ENCODE results near the gene E2F4.

The E2F4 gene, protein sequence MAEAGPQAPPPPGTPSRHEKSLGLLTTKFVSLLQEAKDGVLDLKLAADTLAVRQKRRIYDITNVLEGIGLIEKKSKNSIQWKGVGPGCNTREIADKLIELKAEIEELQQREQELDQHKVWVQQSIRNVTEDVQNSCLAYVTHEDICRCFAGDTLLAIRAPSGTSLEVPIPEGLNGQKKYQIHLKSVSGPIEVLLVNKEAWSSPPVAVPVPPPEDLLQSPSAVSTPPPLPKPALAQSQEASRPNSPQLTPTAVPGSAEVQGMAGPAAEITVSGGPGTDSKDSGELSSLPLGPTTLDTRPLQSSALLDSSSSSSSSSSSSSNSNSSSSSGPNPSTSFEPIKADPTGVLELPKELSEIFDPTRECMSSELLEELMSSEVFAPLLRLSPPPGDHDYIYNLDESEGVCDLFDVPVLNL

DNA sequence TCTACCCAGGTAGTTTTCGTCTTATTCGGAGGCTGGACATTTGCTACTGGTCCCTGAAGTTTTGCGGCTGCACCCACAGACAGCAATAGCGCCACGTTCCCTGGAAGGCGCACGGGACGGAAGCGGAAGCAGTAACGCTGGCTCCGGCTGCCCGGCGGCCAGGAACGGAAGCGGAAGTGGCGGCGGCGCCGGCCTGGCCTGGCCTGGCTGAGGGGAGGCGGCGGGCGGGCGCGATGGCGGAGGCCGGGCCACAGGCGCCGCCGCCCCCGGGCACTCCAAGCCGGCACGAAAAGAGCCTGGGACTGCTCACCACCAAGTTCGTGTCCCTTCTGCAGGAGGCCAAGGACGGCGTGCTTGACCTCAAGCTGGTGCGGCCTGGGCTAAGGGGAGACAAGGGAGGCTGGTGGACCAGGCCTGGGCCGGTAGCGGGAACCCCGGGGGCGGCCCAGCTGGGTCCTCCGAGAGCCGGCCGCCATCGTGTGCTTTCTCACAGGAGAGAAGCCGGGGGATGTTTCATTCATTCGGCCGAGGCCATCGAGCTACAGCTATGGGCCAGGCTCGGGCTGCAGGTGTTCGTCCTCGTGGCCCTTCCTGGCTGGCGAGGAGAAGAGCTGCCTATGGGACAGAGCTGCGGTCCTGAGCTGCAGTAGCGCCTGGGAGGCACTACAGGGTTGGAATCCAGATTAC, at the start of gene E2F4:
Gene E2F4, plus strand, starts transcription at position 161 of the 687 bp plus-strand sequence. Its CDS starts 73 bp downstream, at position 234.
- peak; percentile 77 for DNase-seq (ENCODE audit: low read depth)

DNA sequence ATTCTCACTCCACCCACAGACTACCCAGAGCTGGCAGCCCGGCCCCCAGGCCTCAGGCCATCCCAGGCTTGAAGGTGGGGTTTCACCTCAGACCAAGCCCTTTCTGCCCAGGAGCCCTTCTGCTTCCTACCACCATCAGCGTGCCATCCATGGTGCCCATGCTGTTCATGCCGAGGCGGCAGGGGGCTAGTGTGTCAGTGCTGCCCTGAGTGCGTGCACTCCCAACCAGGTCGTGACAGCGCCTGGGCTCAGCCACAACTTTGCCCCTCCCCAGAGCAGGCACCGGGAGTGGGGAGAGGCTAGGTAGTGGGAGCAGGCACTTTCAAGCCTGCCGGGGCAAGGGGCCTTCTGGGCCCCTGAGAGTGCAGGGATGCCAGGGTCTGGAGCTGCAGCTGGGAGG, 49.6 kb upstream of the E2F4 start:
- no peak for DNase-seq (ENCODE audit: low read depth)

DNA sequence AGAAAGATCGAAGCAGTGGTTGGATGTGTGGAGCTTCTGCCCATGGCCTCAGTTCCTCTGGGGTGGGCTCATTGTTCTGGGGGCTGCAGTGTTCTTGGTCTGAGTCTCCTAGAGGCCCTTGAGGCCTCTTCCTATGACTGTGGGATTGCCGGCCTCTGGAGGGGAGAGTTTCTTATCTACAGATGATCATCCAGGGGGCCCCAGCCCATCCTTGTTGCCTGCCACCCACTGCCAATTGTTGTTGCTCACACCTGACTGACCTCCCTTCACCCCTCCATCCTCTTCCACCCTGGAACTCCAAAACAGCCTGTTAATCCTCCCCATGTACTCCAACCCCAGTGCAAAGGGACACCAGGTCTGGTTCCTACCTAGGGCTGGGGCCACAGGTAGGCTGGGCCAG, 47.0 kb upstream of the E2F4 start:
- no peak for DNase-seq (ENCODE audit: low read depth)

DNA sequence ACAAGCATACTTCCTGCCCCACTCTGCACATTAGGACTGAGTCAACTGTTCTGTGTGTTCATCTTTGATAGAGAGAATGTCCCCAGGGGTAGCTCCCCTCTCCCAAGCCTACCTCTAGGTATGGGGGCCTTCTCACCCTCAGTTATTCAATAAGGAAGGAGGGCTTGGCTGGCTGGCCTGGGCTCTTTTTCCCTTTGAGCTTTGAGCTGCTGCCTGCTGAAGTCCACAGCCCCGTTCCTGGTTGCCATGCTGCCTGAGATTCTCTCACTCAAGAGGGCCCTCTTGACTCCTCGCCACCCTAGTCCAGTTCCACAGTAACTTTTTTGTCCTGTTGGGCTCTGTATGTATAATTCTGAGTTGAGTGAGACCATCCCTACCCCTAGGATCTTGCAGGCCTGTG, 46.2 kb upstream of the E2F4 start:
- no peak for DNase-seq (ENCODE audit: low read depth)

DNA sequence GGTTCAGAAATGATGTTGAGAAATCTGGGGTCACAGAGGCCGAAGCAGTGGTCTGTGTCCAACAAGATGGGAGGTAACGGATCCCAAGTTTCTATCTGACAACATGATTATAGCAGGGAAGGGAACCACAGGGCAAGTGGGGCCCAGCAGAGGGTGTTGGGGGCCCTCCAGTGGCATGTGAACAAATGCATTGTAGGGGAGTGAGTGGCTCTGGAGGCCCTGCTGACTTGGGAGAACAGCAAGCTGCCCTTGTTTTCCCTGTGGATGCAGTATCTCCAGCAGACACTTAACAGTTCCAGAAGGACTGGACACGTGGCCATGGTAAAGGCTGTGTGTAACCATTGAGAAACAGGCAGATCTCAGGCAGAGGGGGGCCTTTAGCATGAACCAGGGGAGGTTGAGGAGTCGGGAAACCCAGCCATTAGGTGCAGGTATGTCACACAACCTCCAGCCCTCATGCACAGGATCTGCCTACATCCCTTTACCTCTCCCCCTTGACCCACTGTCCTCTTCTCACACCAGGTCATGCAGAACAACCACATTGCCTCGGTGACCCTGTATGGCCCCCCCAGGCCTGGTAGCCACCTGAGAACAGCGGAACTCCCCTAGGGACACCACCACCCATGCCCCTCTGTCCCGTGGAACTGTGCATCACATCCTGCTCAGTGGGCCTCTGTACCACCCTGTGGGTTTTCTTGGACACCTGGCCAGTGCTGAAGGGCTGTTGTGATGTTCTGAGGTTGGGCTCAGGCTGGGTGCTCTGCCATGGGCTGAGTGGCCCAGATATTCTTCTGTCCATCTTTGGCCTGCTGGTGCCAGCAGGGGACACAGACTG, 45.2 kb upstream of the E2F4 start:
- no peak for DNase-seq (ENCODE audit: low read depth)

DNA sequence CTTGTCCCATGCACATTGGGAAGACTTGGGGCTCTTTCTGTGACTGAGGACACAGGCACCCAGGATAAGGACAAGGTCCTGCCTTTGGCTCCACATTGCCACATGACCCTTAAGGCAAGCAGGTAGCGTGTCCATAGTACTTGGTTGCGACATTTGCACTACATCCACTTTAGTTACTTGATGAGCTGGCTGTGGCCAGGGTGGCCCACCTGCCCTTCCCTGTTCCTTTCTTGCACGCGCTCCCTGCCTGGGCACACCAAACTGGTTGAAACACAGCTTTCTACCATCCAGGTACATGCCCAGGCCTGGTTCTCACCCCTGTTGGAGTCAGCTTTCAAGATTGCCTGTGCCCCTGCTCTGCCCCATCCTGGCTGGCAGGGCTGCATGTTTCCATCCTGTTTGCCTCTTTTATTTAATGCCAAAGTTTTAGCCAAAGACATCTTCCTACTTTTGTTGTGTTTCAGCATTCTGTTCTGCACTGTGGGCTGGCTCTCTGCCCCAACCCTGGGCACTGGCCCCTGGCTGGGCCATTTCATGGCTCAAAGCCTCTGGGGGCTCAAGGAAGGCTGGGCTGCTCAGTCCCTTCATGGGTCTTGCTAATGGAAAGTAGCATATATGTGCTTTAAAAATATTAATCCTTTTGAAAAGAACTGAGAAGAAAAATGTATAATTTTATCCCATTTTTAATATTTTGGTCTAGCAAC, 44.4 kb upstream of the E2F4 start:
- no peak for DNase-seq (ENCODE audit: low read depth)

DNA sequence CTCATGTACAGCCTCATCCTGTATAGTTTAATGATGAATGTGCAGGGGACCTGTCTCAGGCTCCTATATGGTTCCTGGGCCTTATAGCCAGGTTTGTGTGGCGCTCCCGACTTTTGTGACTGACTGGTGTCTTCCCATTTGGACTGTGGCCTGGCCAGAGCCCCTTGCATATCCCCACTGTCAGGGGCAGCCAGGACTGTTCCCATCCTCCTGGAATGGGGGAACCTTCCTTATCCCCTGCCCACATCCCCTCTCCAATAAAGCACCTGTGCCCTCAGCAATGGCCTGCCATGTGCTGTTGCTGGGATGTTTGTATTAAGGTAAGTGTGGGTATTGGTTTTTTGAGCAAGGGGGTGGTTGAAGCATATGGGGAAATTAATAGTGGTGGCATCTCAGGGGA, 43.7 kb upstream of the E2F4 start:
- DNase-seq (ENCODE audit: low read depth) = no peak

DNA sequence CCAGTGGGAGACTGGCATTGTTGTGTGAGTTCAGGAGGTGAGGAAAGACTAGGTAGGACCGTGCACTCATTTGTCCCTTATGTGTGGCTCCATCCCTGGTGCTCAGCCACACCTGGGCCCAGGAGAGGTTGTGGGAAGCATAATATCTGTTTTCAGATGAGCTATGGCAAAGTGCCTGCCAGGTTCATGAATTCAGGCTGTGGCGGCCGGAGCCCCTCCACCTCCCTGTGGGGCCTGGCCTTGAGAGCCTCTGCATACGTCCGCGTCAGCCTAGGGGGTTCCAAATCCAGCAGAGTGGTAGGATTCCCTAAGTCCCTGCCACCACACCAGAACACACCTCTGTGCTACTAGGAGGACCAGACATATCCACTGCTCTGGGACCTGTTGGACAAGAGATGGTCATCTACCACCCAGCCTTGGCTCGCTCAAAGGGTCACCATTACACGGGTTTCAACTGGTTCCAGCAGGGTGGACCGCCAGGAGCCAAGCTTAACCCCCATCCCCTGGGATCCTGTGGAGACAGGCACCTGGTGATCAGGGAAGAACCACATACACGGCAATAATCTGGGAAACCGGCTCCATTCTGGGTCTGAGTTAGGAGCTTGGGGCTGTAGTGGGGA, 43.2 kb upstream of the E2F4 start:
- DNase-seq (ENCODE audit: low read depth) = no peak

DNA sequence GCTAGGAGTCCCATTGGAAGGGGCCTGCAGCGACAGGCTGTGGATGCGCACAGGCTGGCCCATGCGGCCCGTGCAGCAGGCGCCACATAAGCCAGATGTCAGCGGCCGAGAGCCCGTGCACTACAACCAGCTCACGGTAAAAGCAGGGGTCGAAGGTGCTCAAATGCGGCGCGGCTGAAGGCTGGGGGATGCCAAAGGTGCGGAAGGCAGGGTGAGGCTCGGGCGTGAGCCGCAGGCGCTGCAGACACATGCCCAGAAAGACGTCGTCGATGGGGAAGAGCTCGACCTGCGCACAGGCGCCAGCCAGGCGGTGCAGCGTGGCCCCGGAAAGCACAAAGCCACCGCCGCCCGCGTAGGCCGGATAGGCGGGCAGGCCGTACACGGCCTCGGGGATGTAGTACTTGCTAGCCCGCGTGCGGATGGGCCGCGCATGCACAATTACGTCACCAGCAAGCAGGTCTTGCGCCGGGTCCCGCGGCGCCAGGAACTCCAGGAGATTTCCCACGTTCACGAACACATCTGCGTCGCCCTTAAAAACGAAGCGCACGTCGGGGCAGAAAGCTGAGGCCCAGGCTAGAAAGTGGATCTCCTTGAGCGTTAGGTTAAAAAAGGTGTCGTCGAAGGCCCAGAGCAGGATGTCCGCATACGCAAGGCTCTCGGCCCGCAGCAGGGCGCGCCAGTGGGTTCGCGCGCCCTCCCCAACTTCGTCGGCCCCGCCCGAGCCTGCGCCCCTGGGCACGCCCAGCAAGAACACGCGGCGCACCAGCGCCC, 42.5 kb upstream of the E2F4 start:
- no peak for DNase-seq (ENCODE audit: low read depth)

DNA sequence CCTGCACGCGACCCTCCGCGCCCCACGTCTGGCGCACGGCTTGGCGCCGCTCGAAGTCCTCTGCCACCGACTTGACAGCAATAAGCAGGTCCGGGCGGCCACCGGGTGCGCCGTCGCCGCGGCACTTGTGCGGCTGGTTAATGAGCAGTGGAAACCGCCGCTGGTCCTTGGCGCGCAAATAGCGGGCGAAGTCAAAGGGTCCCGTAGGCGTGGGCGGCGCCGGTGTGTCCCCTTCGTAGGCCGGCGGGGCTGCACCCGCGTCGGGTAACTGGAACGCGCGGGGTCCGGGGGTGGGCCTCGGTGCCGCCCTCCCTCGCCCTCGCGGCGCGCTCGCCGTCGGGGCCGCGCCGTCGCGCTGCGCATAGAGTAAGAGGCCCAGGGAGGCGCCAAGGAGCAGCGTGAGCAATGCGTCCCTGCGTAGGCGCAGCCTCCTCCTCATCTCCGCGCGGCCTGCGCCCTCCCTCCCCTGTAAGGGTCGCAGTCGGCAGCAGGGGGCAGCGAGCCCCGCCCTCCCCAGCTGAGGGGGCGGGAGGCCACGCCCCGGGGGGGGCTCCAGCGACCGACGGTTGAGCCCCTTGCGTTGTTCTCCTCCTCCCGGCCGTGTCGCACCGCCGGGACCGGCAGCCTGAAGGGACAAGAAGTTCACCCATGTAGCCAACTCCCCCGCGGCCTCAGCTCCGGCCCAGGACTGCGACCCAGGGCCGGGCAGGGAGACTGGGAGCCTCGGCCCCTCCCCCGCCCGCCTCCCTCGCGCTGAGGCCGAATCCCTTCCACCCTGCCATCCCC, 41.7 kb upstream of the E2F4 start:
- DNase-seq (ENCODE audit: low read depth) = no peak

DNA sequence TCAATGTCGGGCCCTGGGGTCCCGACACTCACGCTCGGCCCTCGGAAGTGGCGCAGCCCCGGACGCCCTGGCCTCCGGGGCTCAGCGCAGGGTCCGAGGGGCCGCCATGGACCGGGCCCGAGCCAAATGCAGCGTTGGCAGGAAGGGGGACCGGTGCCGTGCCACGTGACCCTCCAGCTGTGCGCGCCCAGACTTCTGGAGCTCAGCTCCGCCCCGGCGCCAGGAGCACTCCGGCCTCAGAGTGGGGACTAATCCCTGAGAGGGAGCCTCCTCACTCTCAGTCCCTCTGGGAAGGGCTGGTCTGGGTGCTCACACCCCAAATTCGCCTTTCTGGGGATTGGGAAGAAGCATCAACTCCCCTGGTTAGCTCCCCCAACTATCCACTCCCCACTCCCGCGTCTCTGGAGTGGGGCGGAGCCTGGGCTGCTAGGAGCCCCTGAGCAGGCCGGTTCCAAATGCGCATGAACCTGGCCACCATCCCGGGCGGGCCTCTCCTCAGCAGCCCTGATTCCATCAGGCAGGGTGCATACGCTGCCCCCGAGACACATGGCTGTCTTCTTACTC, 41.0 kb upstream of the E2F4 start, which contains the start of gene B3GNT9:
Gene B3GNT9, minus strand, starts transcription at position 166 of the 564 bp plus-strand sequence. CDS start 513 bp downstream, outside the sequence.
- DNase-seq (ENCODE audit: low read depth) = no peak

DNA sequence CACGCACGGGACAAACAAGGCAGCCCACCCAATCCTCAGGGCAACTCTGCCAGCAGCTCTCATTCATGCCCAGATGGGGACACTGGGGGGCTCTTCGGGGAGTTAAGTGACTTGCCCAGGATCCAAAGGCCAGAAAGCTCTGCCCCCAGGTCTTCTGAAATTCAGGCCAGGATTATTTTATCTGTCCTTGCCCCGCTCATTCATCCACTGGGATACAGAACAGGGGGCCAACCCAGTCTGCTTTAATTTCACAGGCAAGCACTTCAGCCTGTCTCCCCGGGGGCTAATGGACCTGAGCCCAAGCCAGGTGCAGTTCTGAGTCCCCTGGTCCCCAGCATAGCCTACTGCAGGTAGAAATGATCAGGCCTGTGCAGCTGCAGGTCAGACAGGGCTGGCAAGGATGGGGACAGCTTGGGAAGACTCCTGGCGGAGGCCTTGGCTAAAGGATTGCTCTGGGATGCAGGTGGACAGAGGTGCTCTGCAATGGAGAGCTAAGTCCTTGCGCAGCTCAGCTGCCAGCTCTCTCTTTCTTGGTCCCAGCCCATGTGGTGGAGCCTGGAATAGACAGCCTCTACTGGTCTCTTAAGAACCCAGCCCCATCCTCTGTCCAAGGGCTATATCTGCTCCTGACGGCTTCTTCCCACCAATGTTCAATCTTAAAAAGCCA, 40.4 kb upstream of the E2F4 start:
- no peak for DNase-seq (ENCODE audit: low read depth)

DNA sequence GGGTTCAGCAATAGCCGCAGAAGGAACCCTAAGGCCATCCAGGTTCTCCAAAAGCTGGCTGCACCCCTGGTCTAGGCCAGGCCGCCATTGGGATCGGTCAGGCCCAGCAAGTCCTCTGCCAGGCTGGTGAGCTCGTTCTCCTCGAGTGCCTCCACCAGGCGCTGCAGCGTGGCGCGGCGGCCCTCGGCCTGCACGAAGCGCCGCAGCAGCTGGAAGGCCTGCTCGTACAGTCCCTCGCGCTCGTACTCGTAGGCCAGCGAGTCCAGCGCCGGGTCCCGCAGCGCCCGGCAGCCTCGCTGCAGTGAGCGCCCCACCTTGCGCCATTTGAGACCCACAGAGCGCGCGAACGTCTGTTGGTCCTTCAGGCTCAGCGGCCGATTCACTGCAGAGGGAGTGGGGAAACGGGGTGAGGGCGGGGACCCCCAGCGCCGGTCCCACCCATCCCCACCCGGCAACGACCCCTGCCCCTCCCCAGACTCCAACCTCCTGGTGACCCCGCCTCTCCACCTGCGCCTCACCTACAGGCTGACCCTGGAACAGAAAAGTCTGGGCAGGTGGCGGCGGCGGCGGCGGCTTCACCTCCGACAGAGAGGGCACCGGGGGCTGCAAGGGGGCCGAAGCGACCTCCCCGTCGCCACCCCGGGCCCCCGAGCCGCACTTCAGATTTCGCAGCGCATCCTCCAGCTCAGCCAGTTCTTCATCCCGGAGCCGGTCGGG, 37.2 kb upstream of the E2F4 start:
- DNase-seq (ENCODE audit: low read depth) = no peak

DNA sequence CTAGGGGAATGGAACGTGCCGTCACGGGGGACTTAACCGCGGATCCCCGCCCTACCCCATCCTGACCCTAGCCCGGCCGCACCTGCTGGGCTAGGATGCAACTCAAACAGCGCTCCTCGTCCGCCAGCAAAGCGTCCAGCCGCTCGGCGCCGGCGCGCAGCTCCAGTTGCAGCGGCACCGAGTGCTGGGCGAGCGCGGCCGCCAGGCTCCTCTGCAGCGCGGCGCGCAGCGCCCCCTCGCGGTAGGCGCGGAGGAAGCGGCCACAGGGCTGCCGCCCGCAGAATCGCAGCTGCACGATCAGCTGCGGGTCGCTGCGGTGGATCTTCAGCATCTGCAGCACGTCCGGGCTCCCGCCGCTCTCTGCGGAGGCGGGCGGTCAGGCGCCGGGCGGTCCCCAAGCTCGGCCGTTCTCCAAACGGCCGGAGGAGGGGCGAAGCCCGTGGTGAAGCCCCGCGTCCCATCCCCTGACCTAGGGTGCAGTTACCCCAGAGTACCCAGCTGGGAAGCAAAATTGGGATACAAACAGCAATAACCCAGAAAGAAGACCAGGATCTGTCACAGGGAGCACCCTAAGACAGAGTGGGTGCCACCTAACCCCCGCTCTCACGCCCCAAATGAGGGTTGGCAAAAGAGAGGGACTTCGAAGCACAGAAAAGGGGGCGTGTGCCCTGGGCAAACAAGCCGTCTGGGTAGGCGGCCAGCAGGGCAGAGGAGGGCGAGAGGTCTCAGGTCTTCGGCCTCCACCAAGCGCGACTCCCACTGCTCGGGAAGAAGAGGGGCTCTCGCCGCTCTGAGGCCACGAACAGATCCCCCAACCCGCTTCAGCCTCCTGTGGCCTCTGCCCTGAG, 36.4 kb upstream of the E2F4 start:
- peak; percentile 69 for DNase-seq (ENCODE audit: low read depth)

DNA sequence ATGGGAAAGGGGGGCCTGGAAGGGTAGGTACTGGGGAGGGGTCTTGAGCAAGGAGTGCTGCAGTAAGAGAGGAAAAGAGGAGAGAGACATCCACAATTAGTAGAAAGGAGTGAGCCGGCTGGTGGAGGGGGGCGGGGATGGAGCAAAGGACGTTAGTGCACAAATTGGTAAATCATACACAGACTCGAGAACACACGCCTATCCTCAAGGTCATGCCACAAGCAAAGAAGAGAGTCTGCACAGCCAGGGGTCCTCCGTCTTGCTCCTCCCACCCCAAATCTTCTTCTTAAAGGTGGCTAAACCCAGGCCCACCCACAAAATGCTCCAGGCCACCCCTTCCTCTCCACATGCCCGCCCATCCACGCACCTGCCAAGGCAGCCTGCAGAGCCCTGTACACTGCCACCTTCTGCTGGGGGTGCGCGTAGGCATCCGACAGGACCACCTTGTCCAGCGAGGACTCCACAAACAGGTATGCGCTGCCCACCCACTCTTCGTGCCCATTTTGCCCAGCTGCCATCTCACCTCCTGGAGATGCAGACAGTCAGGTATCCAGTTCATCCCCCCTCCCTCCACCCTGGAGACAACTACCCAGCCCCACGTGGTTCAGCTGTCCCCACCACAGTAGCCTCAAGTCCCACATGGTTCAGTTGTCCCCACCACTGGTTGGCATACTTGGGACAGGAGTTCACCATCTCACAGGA, 35.7 kb upstream of the E2F4 start:
- DNase-seq (ENCODE audit: low read depth) = no peak

DNA sequence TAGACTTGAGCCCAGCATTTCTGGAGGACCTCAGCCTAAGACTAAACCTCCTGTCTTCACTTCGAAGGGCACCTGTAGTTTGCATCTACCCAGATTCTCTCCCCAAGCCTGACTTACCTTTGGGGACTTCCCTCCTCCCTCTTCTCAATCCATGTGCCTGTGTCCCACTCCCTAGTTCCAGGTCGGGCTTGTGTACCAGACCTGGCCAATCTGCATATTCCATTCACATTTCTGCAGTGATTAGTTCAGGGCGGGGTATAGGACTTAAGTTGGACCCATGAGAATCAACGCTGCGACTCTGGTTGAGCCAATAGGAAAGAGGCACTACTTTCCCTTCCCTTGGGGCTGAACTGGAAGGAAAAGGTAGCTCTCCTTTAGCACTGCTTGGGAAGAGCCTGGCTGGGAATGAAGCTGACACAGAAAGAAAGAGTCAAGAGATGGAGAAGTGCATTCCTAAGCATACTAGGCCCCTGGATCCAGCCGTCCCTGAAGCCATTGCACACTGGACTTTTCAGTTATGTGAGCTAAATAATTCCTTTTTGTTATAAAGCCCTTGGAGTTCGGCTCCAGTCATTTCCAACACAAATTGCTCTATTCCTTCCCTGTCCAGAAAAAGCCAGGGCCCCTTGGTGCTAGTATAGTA, 34.7 kb upstream of the E2F4 start:
- DNase-seq (ENCODE audit: low read depth) = no peak

Measured in activated gamma-delta T cell treated with anti-CD3 and anti-CD28 coated beads, Interleukin-2, amount 50 U/mL, for 16 hours (primary cell).